ENCODE results near the gene BPGM. TPM values are rescaled to one million over a fixed set of nuclear protein-coding genes. Genes with fewer than 3 reads are reported as not detected.

BPGM gene
- total RNA-seq = 14.1 and 17.0 TPM in 2 replicates

DNA sequence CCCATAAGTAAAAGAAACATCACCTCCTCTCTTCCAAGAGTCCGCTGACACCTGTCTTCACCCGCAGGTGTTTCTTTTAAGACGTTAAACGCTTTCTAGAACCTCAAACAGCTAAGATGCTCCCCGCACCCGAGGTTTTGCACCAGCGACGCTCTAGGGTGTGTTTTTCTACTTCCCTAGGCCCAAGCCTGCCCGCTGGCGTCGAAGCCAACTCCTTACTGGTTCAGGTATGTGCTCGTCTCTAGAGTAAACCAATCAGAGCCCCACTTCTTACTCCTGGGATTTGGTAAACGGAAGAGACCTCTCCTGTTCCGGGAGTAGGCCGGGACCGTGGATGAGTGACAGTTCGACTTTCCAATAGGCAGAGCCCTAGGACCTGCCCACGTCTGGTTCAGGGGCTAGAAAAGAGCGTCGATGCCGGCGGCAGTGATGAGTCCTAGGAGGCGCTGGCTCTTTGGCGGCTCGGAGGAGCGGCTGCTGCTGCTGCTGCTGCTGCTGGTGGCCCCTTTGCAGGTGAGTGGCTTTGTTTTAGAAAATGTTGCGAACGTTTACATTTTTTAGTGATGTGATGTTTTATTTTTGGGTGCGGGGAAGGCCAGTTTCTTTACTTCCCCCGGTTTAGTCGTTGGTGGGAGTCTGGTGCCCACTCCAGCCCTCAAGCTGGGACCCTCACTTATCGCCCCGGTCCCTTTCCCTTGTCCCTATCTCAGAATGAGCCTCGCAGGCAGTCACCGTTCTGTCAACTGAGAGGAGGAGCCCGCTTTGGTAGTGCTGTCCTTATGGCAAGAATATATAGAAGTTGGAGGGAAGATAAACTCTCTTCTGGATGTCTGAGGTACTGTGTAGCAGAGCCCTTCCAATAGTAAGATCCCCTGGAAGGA lies at the start of gene BPGM:
Gene BPGM, plus strand, starts transcription at position 429 of the 881 bp plus-strand sequence. CDS start 14,655 bp downstream, outside the sequence.

Other genes with a start within 250 kb of the BPGM start
- gene AKR1B1, start 187.8 kb upstream of the BPGM start, total RNA-seq = 60.2 and 61.8 TPM in 2 replicates
- gene AKR1B10, start 119.3 kb upstream of the BPGM start, total RNA-seq = 0.30 TPM in 1 of 2 replicates, not detected in the other
- not detected in 2 replicates for gene AKR1B15, start 97.7 kb upstream of the BPGM start, total RNA-seq
- 98.3 and 110 TPM in 2 replicates for gene CALD1, start 132.8 kb downstream of the BPGM start, total RNA-seq

Measured in bronchus fibroblast of lung (primary cell).